HEK293T (cell line): Measurements from ENCODE around the gene P2RY14.

Experiments used
- BHLHE40 ChIP-seq: fragments of 450-650 bp; IDR thresholded peaks from 2 replicates; pipeline ENCODE4 v1.6.1; 2016; ENCODE audit warnings: mild to moderate bottlenecking, moderate library complexity, borderline replicate concordance
- ELF4 ChIP-seq: fragments of 450-650 bp; IDR thresholded peaks from 2 replicates; pipeline ENCODE4 v1.6.1; 2017; ENCODE audit warnings: antibody characterized with exemption
- FOXK2 ChIP-seq: fragments of 450-650 bp; IDR thresholded peaks from 2 replicates; pipeline ENCODE4 v1.6.1; 2016; ENCODE audit warnings: mild to moderate bottlenecking
- FOXM1 ChIP-seq: fragments of 450-650 bp; IDR thresholded peaks from 2 replicates; pipeline ENCODE4 v1.6.1; 2017; ENCODE audit warnings: mild to moderate bottlenecking, borderline replicate concordance
- HDGF ChIP-seq: fragments of 450-650 bp; IDR thresholded peaks from 2 replicates; pipeline ENCODE4 v1.6.1; 2017; ENCODE audit warnings: antibody characterized with exemption, borderline replicate concordance
- PKNOX1 ChIP-seq: fragments of 450-650 bp; IDR thresholded peaks from 2 replicates; pipeline ENCODE4 v1.6.1; 2016
- SP1 ChIP-seq: fragments of 450-650 bp; IDR thresholded peaks from 2 replicates; pipeline ENCODE4 v1.6.1; 2017
- SUZ12 ChIP-seq: fragments of 450-650 bp; IDR thresholded peaks from 2 replicates; pipeline ENCODE4 v1.6.1; 2016; ENCODE audit warnings: mild to moderate bottlenecking
- TARDBP ChIP-seq: fragments of 450-650 bp; IDR thresholded peaks from 2 replicates; pipeline ENCODE4 v1.6.1; 2016
- ZNF384 ChIP-seq: fragments of 450-650 bp; IDR thresholded peaks from 2 replicates; pipeline ENCODE4 v1.6.1; 2016

- TF ChIP-seq FOXK2 (no peak), BHLHE40 (no peak), ELF4 (no peak), ZNF384 (no peak), TARDBP (no peak), PKNOX1 (no peak), SP1 (no peak), FOXM1 (no peak), SUZ12 (no peak), HDGF (no peak)
These were observed 43.5 kb downstream of the P2RY14 start for GRCh38 chr3:151234825-151235224.
